Immature natural killer cell (primary cell): ENCODE data around the gene SFRP5. TPM values are rescaled to one million over a fixed set of nuclear protein-coding genes. Genes with fewer than 3 reads are reported as not detected.

ENCODE experiments used
- DNase-seq, 3 donors: peaks; one replicate each; pipeline ENCODE4 v3.0.0; 2022; ENCODE audit warnings: mixed read lengths in 1 of 3
- H3K27ac Mint-ChIP-seq, 6 donors: one replicate each; pipeline ENCODE4 v1.8.0; 2020; ENCODE audit warnings: mixed read lengths in 6 of 6, mild to moderate bottlenecking in 5 of 6, inconsistent platforms in 4 of 6, moderate library complexity in 3 of 6
- H3K27me3 Mint-ChIP-seq, 3 donors: one replicate each; pipeline ENCODE4 v1.8.0; 2020 to 2021; ENCODE audit warnings: low read depth in 3 of 3, mild to moderate bottlenecking in 3 of 3, mixed read lengths in 3 of 3, moderate library complexity in 3 of 3, inconsistent platforms in 1 of 3
- H3K36me3 Mint-ChIP-seq, 3 donors: one replicate each; pipeline ENCODE4 v1.8.0; 2020; ENCODE audit warnings: mixed read lengths in 3 of 3, inconsistent platforms in 2 of 3, mild to moderate bottlenecking in 2 of 3
- H3K4me1 Mint-ChIP-seq, 2 donors: one replicate each; pipeline ENCODE4 v1.8.0; 2020; ENCODE audit warnings: inconsistent platforms in 2 of 2, mild to moderate bottlenecking in 2 of 2, mixed read lengths in 2 of 2, moderate library complexity in 1 of 2
- H3K4me3 Mint-ChIP-seq, 5 donors: one replicate each; pipeline ENCODE4 v1.8.0; 2020; ENCODE audit warnings: mild to moderate bottlenecking in 5 of 5, mixed read lengths in 5 of 5, inconsistent platforms in 3 of 5, moderate library complexity in 3 of 5
- H3K9me3 Mint-ChIP-seq, 6 donors: one replicate each; pipeline ENCODE4 v1.8.0; 2020; ENCODE audit warnings: mild to moderate bottlenecking in 6 of 6, mixed read lengths in 6 of 6, inconsistent platforms in 4 of 6, moderate library complexity in 3 of 6
- polyA plus RNA-seq, 3 donors: library from polyadenylated mRNA; unstranded; fragments of 300-500 nt; fragmentation: Illumina TruSeq; gene quantifications; one replicate each; pipeline ENCODE4 v1.2.3, GENCODE V29; 2021

Gene SFRP5
- polyA plus RNA-seq, 3 donors from 2014 or later = not detected

GRCh38 chr10:97754726-97755125 is 17.1 kb downstream of the SFRP5 start:
- Mint-ChIP-seq H3K27me3 (peaks cover 0 to 3% (median 0%) of the 10 kb centered on the region in 3 donors), H3K4me3 (no peak overlapping the region), H3K4me1 (no peaks in the 10 kb centered on the region), H3K36me3 (peaks cover 12 to 49% (median 22%) of the 10 kb centered on the region in 3 donors), H3K9me3 (no peaks in the 10 kb centered on the region), H3K27ac (no peak overlapping the region)
- DNase-seq = no peak

- H3K27me3 Mint-ChIP-seq = peaks cover 0 to 3% (median 0%) of the 10 kb centered on the region in 3 donors
- peaks cover 19 to 59% (median 22%) of the 10 kb centered on the region in 3 donors for H3K36me3 Mint-ChIP-seq
- H3K9me3 Mint-ChIP-seq = no peaks in the 10 kb centered on the region
- no peak overlapping the region for H3K27ac Mint-ChIP-seq
- H3K4me1 Mint-ChIP-seq = peaks cover 0 to 3% of the 10 kb centered on the region in 2 donors
- no peak overlapping the region for H3K4me3 Mint-ChIP-seq
- no peak for DNase-seq
These were observed 18.8 kb downstream of the SFRP5 start for GRCh38 chr10:97752956-97753355.

GRCh38 chr10:97748116-97748515 is 23.7 kb downstream of the SFRP5 start:
- Mint-ChIP-seq H3K4me3 (no peak overlapping the region), H3K36me3 (peaks cover 6 to 58% (median 37%) of the 10 kb centered on the region in 3 donors), H3K9me3 (no peaks in the 10 kb centered on the region), H3K27me3 (peaks cover 0 to 3% (median 3%) of the 10 kb centered on the region in 3 donors), H3K27ac (no peak overlapping the region), H3K4me1 (peaks cover 9 to 17% of the 10 kb centered on the region in 2 donors)
- no peak for DNase-seq

- Mint-ChIP-seq H3K36me3 (peaks cover 6 to 58% (median 39%) of the 10 kb centered on the region in 3 donors), H3K9me3 (no peaks in the 10 kb centered on the region), H3K27ac (peak overlapping the region in 1 of 6 donors; percentile 4)
These were observed 24.2 kb downstream of the SFRP5 start for GRCh38 chr10:97747573-97747972.

GRCh38 chr10:97744405-97745035 is 27.3 kb downstream of the SFRP5 start:
- H3K4me1 Mint-ChIP-seq = peaks cover 25 to 50% of the 10 kb centered on the region in 2 donors
- no peak for DNase-seq
- H3K27me3 Mint-ChIP-seq = peaks cover 0 to 3% (median 0%) of the 10 kb centered on the region in 3 donors
- peaks cover 3 to 51% (median 32%) of the 10 kb centered on the region in 3 donors for H3K36me3 Mint-ChIP-seq
- no peak overlapping the region for H3K4me3 Mint-ChIP-seq
- no peaks in the 10 kb centered on the region for H3K9me3 Mint-ChIP-seq
- H3K27ac Mint-ChIP-seq = peak overlapping the region in 2 of 6 donors; percentile 17 to 22

More at GRCh38 chr10:97747573-97747972, 24.2 kb downstream of the SFRP5 start:
- Mint-ChIP-seq H3K4me1 (peaks cover 9 to 22% of the 10 kb centered on the region in 2 donors), H3K27me3 (peaks cover 0 to 3% (median 3%) of the 10 kb centered on the region in 3 donors), H3K4me3 (no peak overlapping the region)
- no peak for DNase-seq

GRCh38 chr10:97743169-97743943 is 28.4 kb downstream of the SFRP5 start:
- no peak for DNase-seq
- H3K36me3 Mint-ChIP-seq = peaks cover 3 to 49% (median 28%) of the 10 kb centered on the region in 3 donors
- H3K4me3 Mint-ChIP-seq = no peak overlapping the region
- H3K4me1 Mint-ChIP-seq = peaks cover 31 to 59% of the 10 kb centered on the region in 2 donors
- no peaks in the 10 kb centered on the region for H3K9me3 Mint-ChIP-seq
- H3K27me3 Mint-ChIP-seq = peaks cover 0 to 3% (median 0%) of the 10 kb centered on the region in 3 donors
- peak overlapping the region in 5 of 6 donors; percentile 6 to 51 (median 41) for H3K27ac Mint-ChIP-seq

GRCh38 chr10:97740613-97741012 is 31.2 kb downstream of the SFRP5 start:
- Mint-ChIP-seq H3K27me3 (peaks cover 7 to 13% (median 8%) of the 10 kb centered on the region in 3 donors), H3K36me3 (peaks cover 0 to 32% (median 15%) of the 10 kb centered on the region in 3 donors), H3K4me1 (peaks cover 48 to 84% of the 10 kb centered on the region in 2 donors), H3K9me3 (no peaks in the 10 kb centered on the region), H3K27ac (no peak overlapping the region), H3K4me3 (no peak overlapping the region)
- DNase-seq = no peak

- no peak for DNase-seq
- H3K27ac Mint-ChIP-seq = peak overlapping the region; percentile 93 to 99 (median 96)
- peaks cover 45 to 76% of the 10 kb centered on the region in 2 donors for H3K4me1 Mint-ChIP-seq
- peaks cover 0 to 18% (median 5%) of the 10 kb centered on the region in 3 donors for H3K36me3 Mint-ChIP-seq
- peak overlapping the region; percentile 94 to 98 (median 97) for H3K4me3 Mint-ChIP-seq
- no peaks in the 10 kb centered on the region for H3K9me3 Mint-ChIP-seq
- H3K27me3 Mint-ChIP-seq = peaks cover 7 to 13% (median 11%) of the 10 kb centered on the region in 3 donors
These were observed 33.2 kb downstream of the SFRP5 start for GRCh38 chr10:97738616-97739015.

- Mint-ChIP-seq H3K9me3 (no peaks in the 10 kb centered on the region), H3K4me3 (peak overlapping the region; percentile 94 to 98 (median 97)), H3K36me3 (peaks cover 0 to 15% (median under 1%) of the 10 kb centered on the region in 3 donors), H3K4me1 (peaks cover 42 to 68% of the 10 kb centered on the region in 2 donors), H3K27ac (peak overlapping the region; percentile 93 to 99 (median 96)), H3K27me3 (peaks cover 7 to 11% (median 11%) of the 10 kb centered on the region in 3 donors)
- no peak for DNase-seq
These were observed 34.0 kb downstream of the SFRP5 start for GRCh38 chr10:97737770-97738265.

- peaks cover 0 to 15% (median 0%) of the 10 kb centered on the region in 3 donors for H3K36me3 Mint-ChIP-seq
- peak within 1 kb of the TSS; percentile 93 to 99 (median 98) for H3K27ac Mint-ChIP-seq
- H3K4me1 Mint-ChIP-seq = peaks cover 40 to 64% of the 10 kb centered on the region in 2 donors
- H3K4me3 Mint-ChIP-seq = peak within 1 kb of the TSS; percentile 94 to 98 (median 97)
- peaks cover 7 to 13% (median 11%) of the 10 kb centered on the region in 3 donors for H3K27me3 Mint-ChIP-seq
- no peaks in the 10 kb centered on the region for H3K9me3 Mint-ChIP-seq
- peak; percentile 97 for DNase-seq
These were observed 34.7 kb downstream of the SFRP5 start, which contains the start of gene ZFYVE27 for GRCh38 chr10:97736902-97737769. TSS of gene ZFYVE27 (plus strand) at chr10:97737128. CDS start at chr10:97738478, 1,350 bp downstream.

GRCh38 chr10:97736403-97736901 is 35.3 kb downstream of the SFRP5 start:
- DNase-seq = no peak
- peaks cover 7 to 13% (median 11%) of the 10 kb centered on the region in 3 donors for H3K27me3 Mint-ChIP-seq
- peak overlapping the region; percentile 94 to 98 (median 97) for H3K4me3 Mint-ChIP-seq
- H3K9me3 Mint-ChIP-seq = no peaks in the 10 kb centered on the region
- peaks cover 39 to 57% of the 10 kb centered on the region in 2 donors for H3K4me1 Mint-ChIP-seq
- H3K27ac Mint-ChIP-seq = peak overlapping the region; percentile 93 to 99 (median 98)
- peaks cover 0 to 14% (median 0%) of the 10 kb centered on the region in 3 donors for H3K36me3 Mint-ChIP-seq

GRCh38 chr10:97734021-97734420 is 37.8 kb downstream of the SFRP5 start:
- Mint-ChIP-seq H3K27ac (peak overlapping the region in 1 of 6 donors; percentile 19), H3K36me3 (no peaks in the 10 kb centered on the region), H3K27me3 (peaks cover 7 to 15% (median 13%) of the 10 kb centered on the region in 3 donors), H3K4me1 (peaks cover 25 to 34% of the 10 kb centered on the region in 2 donors), H3K9me3 (no peaks in the 10 kb centered on the region), H3K4me3 (no peak overlapping the region)
- no peak for DNase-seq
